Right renal cortex interstitium (tissue), 3 donors: Measurements from ENCODE around the gene STOX2. TPM values are rescaled to one million over a fixed set of nuclear protein-coding genes. Genes with fewer than 3 reads are reported as not detected.
"Not testable (repeated sequence)": the region's sequence is repeated elsewhere in the genome, so short reads cannot be mapped to it uniquely, and the experiment has no call there.

Experiments used
- DNase-seq, 3 donors: peaks; one replicate each; pipeline ENCODE4 v3.0.0-alpha.2; 2013; ENCODE audit warnings: low read depth in 3 of 3, low spot score in 2 of 3
- polyA plus RNA-seq, 3 donors: library from polyadenylated mRNA; unstranded; fragments of 120-200 nt; gene quantifications; one replicate each; pipeline ENCODE4 v1.2.1, GENCODE V29; 2013; ENCODE audit not compliant: insufficient read length in 3 of 3

Gene STOX2
- polyA plus RNA-seq, 3 donors: 7.7 to 10.5 (median 8.8) TPM

DNA sequence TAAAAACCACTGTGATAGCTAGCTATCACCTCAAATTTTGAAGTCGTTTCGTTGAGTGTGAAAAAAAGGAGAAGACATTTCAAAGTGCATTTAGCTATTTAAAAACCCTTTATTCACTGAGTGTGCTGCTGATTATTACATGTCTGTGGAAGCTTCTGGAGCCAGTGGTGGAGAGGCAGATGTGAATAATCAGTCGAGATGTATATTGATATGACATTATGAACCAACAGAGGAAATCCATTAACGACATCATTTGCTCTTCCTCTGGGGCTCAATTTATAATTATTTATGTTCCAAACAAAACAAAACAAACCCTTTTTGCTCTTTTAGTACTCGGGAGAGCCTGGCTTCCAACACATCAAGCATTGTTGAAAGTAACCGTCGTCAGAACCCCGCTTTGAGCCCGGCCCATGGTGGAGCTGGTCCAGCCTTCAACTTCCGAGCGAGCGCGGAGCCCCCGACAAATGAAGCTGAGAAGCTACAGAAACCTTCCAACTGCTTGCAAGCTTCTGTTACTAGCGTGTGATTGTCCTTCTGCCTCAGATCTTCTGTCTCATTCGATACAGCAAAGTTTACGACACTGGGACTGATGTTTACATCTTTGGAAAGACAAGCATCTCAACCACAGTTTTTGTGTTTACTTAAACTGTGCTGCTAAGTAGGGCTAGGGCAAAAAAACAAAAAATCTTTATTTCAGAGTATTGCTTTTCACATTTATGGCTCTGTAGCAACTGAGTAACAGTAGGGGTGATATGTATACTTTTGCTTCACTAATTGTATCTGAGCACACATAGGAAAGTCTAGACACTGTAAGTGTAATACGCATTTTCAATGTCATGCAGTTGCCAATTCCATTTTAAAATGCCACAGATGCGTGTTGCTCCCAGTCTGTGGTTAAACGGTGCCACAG lies 111.9 kb downstream of the STOX2 start:
- DNase-seq: peak in 2 of 3 donors; percentile 40 to 46

DNA sequence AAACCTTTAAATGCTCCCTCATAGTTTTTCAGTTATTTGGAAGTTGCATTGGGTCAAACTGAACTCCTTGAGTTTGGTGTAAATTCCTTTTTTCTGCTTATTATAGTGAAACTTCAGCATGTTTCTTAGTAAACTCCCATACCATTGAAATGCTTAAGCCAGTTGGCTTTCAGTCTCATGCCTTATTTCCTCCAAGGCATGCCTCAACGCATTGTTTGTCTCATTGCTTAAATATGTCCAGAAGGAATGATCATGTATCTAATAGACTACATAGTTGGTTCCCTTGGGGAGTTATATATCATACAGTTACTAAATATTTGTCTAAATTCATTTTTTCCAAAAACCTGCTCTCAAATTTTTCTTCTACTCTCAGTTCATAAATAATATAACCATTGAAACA lies 114.0 kb downstream of the STOX2 start:
- no peak for DNase-seq

DNA sequence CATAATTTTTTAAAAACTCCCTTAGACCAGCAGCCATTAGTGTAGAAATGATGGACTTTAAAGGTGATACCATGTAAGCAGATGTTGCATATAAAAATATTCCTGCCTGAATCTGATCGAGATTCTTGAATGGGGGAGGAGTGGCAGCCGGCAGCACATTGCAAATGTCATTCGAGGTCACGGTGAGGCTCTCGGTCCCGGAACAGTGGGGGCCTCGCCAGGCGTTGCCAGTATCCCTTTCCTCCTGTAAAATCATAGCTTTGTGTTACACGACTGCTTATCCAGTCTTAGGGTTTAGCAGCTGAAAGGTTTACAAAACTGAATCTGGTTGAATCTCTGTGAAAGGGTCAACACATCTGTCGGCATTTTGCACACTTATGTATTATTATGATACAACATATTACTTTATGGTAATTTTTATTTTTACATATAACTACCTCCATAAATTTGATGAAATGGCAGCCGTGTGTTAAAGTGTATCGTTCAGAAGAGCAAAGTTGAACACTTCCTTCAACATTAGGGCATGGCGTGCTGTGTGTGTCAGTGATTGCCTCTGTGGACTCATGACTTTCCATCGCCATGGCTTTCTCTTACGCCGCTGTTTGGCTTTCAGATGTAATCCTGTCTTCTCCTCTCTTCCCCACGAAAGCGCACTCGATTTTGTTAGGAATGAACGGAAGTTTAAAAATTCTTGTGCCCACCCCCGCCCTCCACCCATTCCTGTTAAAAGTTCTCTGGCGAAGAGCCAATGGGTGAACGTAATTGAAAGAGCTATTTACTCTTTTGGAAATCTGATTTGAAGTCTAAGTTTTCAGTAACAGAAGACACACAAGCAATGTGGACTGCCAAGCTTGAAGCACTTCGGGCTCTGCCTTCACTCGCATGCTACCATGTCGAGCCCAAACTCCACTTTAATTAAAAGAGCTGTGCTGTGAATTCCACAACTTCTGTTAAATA lies 114.8 kb downstream of the STOX2 start:
- no peak for DNase-seq

DNA sequence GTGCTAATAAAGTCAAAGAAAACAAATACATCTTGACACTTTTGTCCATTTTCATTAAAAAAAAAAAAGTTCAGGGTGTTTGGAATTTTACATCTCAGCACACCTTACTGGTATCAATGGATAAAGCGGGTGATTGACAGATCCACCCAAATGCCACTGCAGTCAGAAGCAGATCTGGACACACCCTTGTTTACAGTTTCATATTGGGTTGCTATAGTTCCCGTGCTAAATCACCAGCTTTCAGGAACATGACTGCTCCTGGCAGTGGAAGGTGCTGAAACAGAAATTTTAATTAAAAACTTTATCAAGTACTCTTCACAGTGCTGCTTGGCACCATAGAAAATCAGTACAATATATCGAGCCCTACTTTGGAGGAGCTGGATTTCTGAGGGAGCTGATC lies 116.3 kb downstream of the STOX2 start:
- DNase-seq: no peak

DNA sequence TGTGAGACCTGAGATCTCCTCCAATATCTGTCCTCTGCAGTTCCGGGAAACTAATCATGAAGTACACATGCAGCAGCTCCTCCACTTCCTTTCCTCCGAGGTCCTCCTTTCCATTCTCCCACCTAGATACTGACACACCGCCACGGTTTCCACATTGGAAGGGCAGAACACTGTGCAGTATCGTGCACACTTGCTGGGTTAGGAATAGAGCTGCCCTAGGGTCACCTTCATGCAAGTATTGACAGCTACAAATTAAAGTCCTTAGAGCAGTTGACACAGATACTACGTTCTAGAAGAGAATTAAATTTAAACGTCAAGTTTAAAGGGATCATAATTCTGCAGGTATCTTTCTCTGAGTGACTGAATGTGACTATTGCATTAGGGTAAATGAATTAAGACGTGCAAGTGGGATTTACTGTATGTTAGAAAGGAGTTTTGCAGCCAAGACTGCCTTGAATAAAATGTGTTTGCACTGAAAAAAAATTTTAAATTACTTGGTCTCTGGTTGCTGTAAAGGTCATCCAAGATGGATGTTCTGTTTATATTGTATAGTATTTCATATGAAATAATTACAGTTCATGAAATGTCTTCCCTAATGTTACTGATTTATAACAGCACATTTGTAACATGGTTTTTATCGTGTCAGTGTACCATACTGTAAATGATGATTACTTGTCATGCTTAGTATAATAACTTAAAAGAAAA lies 117.7 kb downstream of the STOX2 start:
- DNase-seq: no peak

DNA sequence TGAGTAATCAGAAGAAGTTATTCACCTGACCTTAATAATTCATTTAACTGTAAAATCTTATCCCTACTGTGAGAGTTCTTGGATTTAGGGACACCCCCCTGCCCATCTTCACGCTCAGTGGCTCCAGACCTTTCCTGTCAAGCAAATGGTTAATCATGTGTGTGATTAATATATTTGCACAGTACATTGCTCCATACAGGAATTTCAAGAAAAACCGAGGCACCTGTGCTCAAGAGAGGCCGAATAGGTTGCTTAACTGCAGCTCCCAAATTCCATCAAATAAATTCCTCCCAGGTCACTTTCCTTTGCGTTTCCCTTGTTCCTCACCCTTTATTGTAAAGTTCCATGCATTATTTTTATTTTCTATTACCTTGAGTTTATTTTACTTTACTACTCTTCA lies 119.5 kb downstream of the STOX2 start:
- DNase-seq: no peak

DNA sequence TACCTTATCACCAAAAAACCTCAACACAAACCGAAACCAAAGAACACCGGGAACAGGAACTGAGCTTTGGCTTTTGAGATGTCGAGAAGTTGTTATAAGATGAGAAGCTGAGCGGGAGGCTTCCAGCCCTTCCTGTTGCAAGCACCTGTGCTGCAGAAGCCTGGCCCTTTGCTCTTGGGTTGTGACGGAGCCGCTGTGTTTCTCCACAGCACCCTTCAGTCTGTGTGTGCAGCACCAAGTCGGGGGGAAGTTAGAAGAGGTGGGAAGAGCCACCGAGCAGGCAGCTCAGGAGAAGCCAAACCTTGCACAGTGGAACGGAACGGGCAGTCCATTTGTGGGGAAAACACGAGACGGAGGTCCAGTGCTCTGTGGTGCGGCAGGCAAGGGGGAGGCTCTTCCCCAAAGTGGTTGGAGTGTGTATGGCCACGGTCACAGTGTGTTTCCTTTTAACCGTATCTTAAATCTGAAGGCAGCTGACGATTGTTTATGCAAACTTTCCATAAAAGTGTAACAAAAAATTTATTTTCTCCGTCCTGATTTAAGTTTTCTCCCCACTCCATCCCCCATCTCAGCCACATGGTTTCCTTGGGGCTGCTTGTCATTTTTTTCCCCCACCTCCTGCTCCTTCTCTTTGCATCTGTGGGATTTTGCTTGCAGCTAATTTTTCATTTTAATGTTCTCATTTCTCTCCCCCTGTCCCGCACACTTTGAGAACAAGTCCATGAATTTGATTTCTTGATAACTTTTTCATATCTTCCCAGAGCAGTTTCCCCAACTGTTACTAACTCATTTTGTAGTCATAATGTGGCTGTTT lies 123.7 kb downstream of the STOX2 start:
- DNase-seq: no peak

DNA sequence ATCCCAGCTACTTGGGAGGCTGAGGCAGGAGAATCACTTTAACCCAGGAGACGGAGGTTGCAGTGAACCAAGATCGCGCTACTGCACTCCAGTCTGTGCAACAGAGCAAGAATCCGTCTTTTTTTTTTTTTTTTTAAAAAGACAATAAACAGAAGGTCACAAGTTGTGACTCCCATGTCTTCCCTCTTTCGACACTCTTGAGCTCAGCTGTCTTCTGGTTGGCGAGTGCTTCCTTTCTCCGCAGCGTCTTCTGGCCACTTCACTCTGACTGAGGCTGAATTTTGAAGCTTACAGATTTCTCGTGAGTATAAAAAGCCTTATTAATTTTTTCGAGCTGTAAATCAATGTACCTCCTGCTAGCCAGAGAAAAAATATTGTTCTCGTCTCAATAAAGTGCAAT lies 124.9 kb downstream of the STOX2 start:
- no peak for DNase-seq

DNA sequence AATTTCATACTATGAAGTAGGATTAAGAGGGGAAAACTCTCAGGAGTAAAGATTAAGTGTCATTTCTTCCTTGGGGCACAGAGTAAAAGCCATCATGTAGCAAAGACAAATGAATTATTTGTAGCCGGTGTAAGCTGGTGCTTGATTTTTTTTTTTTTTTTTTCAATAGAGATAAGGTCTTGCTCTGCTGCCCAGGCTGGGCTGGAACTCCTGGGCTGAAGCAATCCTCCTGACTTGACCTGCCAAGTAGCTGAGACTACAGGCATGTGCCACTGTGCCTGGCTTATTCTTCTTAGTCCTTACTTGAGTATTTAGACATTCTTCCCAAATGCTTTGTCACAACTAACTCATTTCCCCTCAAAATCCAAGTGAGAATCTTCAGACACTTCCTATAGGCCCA lies 125.7 kb downstream of the STOX2 start:
- DNase-seq: no peak

DNA sequence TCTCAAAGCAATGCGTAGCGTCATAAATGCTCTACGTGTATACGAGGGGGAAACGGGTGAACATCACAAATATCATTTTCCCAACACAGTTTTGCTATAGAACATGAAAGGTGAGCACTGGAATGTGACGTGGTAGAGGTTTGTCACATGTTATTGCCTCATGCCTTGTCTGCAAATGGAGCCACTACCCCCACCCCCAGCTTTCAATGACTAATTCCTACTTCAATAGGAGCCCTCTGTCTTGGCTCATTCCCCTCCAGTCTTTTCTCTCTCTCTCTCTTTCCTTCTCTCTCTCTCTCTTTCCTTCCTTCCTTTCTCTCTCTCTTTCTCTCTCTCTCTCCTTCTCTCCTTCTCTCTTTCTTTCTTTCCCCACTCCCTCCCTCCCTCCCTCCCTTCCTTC lies 127.0 kb downstream of the STOX2 start:
- DNase-seq: no peak

DNA sequence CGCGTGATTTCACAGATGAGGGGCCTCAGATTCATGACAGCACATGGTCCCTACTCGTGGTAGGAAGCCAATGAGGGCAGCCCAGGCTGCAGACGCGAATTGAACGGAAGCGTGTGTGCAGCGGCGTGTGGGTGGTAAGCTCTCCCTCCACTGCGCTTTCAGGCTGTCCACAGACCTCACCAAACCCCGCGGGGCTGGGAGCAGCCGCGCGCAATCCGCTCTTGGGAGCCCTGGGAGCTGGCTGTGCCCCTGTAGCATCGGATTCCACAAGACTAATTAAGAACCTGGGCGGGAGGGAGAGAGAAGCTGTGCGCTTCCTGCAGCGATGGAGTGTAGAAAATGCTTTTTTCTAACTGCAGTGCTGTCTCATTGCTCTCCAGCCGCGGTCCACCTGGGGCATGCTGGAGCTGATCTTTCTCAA lies 134.9 kb downstream of the STOX2 start:
- no peak for DNase-seq

DNA sequence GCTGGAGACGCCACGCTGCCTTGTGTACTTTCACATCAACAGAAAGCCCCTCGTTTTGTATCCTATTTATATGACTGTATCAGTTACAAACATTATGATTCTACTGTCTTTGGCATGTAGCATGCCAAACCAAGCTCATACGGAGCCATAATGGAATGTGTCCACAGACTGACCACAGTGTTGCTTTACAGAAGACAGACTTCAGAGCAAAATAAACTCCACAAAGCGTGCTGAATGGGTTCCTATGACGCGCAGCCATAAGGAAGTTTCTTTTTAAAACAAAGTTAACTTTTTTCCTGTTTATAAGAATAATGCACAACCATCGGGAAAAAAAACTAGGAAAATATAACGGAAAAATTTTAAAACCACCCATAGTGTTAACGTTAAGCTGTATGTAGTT lies 136.0 kb downstream of the STOX2 start:
- DNase-seq: no peak

DNA sequence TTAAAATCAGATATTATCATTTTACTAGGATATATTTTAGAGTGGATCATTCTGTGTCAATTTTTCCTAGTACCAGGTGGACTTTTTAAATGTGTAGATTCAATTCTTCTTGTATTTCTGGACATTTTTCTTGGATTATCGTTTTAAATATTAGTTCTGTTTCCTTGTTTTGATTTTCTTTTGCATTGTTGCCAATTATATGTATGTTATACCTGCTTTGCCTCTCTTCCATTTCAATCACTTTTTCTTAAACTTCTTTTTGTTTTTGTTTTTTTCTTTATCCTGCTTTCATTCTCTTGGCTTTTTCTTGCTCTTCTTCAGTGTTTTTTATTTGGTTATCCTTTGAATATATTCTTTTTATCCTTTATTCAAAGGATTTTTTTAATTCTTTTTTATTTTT lies 141.0 kb downstream of the STOX2 start:
- no peak for DNase-seq

DNA sequence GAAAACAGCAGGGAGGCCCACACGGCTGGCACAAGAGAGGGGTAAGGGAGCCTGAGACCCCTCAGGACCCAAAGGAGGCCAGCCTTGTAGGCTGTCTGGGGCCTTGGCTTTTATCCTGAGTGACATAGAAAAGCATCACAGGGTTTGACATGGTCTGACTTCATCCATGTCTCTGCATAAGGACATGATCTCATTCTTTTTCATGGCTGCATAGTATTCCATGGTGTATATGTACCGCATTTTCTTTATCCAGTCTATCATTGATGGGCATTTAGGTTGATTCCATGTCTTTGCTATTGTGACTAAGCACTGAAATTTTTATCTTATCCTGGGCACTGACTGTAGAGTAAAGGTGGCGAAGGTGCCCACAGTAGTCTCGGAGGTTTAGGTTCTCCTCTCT lies 146.2 kb downstream of the STOX2 start:
- DNase-seq: not testable (repeated sequence)

DNA sequence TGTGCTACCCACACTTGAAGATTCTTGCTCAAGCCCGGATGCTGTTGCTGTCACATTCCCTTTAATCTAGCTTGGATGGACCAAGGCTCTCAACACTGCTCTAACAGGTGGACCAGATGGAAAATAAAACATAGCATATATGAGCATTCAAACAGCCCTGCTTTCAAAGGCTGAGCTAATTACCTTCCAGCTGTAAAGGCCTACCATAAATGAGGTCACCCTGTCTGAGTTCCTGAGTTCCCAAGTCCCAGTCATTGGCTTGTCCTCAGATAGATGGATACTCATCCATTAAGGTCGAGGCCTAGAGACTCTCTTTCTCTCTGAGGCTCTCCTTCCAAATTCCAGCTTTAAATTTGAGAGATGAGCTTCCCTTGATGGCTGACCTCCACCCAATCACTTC lies 147.5 kb downstream of the STOX2 start:
- DNase-seq: no peak

DNA sequence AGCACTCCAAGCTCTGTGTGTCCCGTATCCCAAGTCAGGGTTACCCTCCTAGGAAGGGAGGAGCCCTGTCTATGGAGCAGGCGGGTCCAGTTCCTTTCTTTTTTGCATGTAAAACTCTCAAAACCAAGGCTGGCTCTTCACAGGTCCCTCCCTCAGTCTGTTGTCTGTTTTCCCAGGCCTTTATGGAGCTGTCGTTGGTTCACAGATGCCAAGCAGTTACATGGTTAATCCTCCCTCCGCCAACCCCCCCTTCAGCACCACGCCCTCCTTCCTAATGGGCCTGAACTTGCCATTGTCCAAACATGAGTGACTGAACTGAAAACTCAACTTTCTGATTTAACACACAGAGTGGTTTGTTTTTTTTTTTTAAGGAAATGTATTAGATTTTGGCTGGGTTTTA lies 148.3 kb downstream of the STOX2 start:
- DNase-seq: no peak

DNA sequence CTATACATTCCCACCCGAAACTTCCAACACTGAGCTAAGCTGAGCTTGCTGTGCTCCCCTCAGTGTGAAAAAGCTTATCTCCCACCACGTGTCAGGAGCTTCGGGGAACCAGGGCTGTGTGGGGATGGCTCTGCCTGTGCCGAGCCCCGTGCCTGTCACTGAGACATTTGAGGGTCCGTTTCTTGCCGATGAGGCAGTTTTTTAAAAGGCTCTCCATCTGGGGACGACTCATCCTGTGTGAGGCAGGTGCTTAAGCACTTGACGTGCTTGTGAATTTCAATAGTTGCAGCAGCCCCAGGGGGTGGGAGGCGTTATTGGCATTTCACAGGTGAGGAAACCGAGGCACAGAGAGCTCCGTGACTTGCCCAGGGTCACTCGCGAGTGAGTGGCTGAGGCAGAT lies 151.8 kb downstream of the STOX2 start:
- no peak for DNase-seq

DNA sequence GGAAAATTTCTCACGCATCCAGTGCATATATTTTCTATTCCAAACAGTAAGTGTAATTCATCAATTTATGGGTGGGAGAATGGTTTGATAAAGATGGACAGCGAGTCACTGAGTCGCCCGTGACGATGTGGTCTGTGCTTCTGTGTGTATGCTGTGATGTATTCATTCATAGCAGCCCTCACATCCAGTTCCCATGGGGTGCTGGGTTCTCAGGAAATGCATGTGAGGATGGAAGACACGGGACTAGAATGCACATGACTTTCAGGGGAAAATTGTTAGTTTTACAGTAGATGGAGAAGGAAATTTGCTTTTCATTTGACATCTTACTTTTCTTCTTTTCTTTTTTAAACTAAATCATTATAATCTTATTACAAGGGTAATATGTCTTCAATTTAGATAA lies 152.9 kb downstream of the STOX2 start:
- no peak for DNase-seq

DNA sequence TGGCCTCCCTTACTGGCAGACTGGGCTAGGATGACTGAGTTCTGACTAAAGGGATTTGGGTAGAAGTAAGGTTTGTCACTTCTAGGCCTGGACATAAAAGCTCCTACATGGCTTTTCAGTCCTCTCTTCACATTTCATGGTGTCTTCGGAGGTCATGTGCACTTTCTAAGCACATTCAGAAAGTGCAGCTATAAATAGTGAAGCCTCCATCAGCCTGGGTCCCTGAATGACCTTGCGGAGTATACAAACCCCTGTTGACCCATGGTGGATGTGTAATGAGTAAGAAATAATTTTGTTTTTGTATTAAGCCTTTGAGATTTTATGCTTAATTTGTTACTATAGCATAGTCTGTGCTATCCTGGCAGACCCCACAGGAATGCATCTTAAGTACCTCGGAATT lies 154.0 kb downstream of the STOX2 start:
- DNase-seq: no peak

DNA sequence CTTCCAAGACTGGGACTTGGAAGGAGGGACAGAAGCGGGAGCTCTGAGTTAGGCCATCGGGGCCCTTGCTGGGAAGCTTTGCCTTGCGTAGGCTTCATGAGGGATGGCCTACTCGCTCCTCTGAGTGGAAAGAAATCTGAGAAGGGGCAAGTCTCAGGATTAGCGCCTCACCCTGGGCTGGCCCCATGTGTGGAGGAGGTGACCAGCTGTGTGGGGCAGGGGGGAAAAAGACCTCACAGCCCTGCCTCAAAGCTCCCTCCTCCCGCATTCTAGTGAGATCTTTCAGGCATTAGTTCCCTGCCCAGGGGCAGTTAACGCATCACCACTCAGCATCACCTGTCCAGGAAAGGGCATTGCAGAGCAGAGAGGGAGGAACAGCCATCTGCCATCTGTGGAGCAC lies 156.5 kb downstream of the STOX2 start:
- no peak for DNase-seq
